Spleen (tissue), 11 donors: Measurements from ENCODE around the gene HECW1. TPM values are rescaled to one million over a fixed set of nuclear protein-coding genes. Genes with fewer than 3 reads are reported as not detected.

ENCODE experiments used
- DNase-seq: peaks from one replicate; pipeline ENCODE4 v3.0.0-alpha.2; 2020
- H3K27ac ChIP-seq, 8 donors: fragments of 200-600 bp; sonication (generic) in 7 of 8; 1 replicate in 4 of 8; 2 replicates in 4 of 8; pipeline versions ENCODE4 v1.5.0 to v1.8.0; 2016 to 2021; ENCODE audit warnings: inconsistent platforms in 4 of 8, mild to moderate bottlenecking in 4 of 8, moderate library complexity in 1 of 8
- H3K27me3 ChIP-seq, 7 donors: fragments of 200-600 bp; sonication (generic) in 6 of 7; replicated peaks in 1 of 7; 1 replicate in 4 of 7; 2 replicates in 3 of 7; pipeline versions ENCODE4 v1.5.0 to v1.8.0; 2016 to 2021; ENCODE audit warnings: inconsistent platforms in 3 of 7, mild to moderate bottlenecking in 1 of 7
- H3K36me3 ChIP-seq, 6 donors: fragments of 200-600 bp; sonication (generic) in 5 of 6; 1 replicate in 4 of 6; 2 replicates in 2 of 6; pipeline versions ENCODE4 v1.5.0 to v1.8.0; 2016 to 2021; ENCODE audit warnings: inconsistent platforms in 2 of 6
- H3K4me1 ChIP-seq, 6 donors: fragments of 200-600 bp; sonication (generic) in 5 of 6; 1 replicate in 3 of 6; 2 replicates in 3 of 6; pipeline versions ENCODE4 v1.5.0 to v1.8.0; 2016 to 2021; ENCODE audit warnings: inconsistent platforms in 3 of 6
- H3K4me3 ChIP-seq, 8 donors: fragments of 200-600 bp; sonication (generic) in 7 of 8; 1 replicate in 4 of 8; 2 replicates in 4 of 8; pipeline versions ENCODE4 v1.5.0 to v1.8.0; 2016 to 2021; ENCODE audit warnings: inconsistent platforms in 4 of 8, mild to moderate bottlenecking in 4 of 8, moderate library complexity in 2 of 8
- H3K9me3 ChIP-seq, 8 donors: fragments of 200-600 bp; sonication (generic) in 7 of 8; 1 replicate in 4 of 8; 2 replicates in 4 of 8; pipeline versions ENCODE4 v1.5.0 to v1.8.0; 2016 to 2021; ENCODE audit warnings: inconsistent platforms in 4 of 8
- CTCF ChIP-seq, 11 experiments: fragments of 200-600 bp in 7 of 11; fragments of 450-650 bp in 4 of 11; sonication (generic) in 4 of 11; IDR thresholded peaks in 8 of 11; conservative IDR thresholded peaks in 3 of 11; 1 replicate in 7 of 11; 2 replicates in 4 of 11; pipeline versions ENCODE4 v1.4.0 to v1.8.0; 2016 to 2021; ENCODE audit warnings: antibody characterized with exemption in 11 of 11, inconsistent platforms in 4 of 11, mild to moderate bottlenecking in 1 of 11
- POLR2A ChIP-seq, 3 donors: fragments of 450-650 bp; IDR thresholded peaks; one replicate each; pipeline ENCODE4 v1.5.1; 2017; ENCODE audit warnings: antibody characterized with exemption in 3 of 3, mild to moderate bottlenecking in 1 of 3
- POLR2AphosphoS5 ChIP-seq, 3 donors: sonication (generic); formaldehyde crosslinking; IDR thresholded peaks; one replicate each; pipeline ENCODE4 v1.5.1; 2017; ENCODE audit warnings: antibody characterized with exemption in 3 of 3
- WGBS, 5 donors: extraction: QIAGEN DNeasy Blood & Tissue Kit in 3 of 5; methylation state at CpG; one replicate each; pipeline versions ENCODE4 v1.1.5 to v1.1.7; 2013 to 2018; 5-methylcytosine and 5-hydroxymethylcytosine counted together
- intact Hi-C: fragments of 100-400 bp; cut with DNase I; formaldehyde crosslinking; loops from one replicate; pipeline ENCODE4 v1.15.0; 2023; ENCODE audit warnings: low total_unique reads
- polyA plus RNA-seq, 3 donors: library from polyadenylated mRNA; stranded (reverse); fragments of 200-250 nt; gene quantifications; one replicate each; pipeline ENCODE4 v1.2.1, GENCODE V29; 2013
- total RNA-seq, 7 donors: library from RNA; depleted of rRNA in 3 of 7; stranded (reverse); fragments of >200 nt in 3 of 7; fragmentation: NEBNext Ultra II Directional in 4 of 7; extraction: Animal tissue kit (Norgen Biotek cat#: 25700) in 4 of 7; gene quantifications; one replicate each; pipeline versions ENCODE4 v1.1.0 to v1.2.1, GENCODE V29; 2016 to 2021
- donor health status: healthy with polysubstance abuse.
- donor health status: DM: no; HTN: no; CAD: no; lungs with moderate emphysema.
- donor health status: DM: no; HTN: no; CAD: no.
- donor health status: Bipolar disorder and iron deficiency.
- donor health status: healthy.
- donor health status: DM: no; HTN: no; CAD: no.
- donor health status: DM: yes; HTN: yes; CAD: no.

Gene HECW1
- total and polyA plus RNA-seq, 10 donors = 0.03 to 1.5 (median 0.40) TPM; not detected in 1

GRCh38 chr7:43076189-43076605 lies 36.2 kb upstream of the HECW1 start:
- DNase-seq = no peak
- 62 to 77% (median 69%) methylated on average over 5 of the region's 5 CpGs for WGBS, 5 donors

GRCh38 chr7:43076606-43077005 lies 35.8 kb upstream of the HECW1 start:
- no peak overlapping the region for H3K4me3 ChIP-seq
- no peaks in the 10 kb centered on the region for H3K4me1 ChIP-seq
- TF ChIP-seq POLR2AphosphoS5 (IDR thresholded peaks at IDR 0.05) = no peak
- no peak for TF ChIP-seq CTCF (IDR thresholded peaks at IDR 0.05 in 8 of 11, conservative IDR thresholded peaks at IDR 0.05 in 3 of 11)
- TF ChIP-seq POLR2A (IDR thresholded peaks at IDR 0.05) = no peak
- no peaks in the 10 kb centered on the region for H3K36me3 ChIP-seq
- DNase-seq = no peak
- peak overlapping the region in 2 of 8 donors; percentile 15 to 70 for H3K27ac ChIP-seq
- peaks cover 0 to 4% (median 0%) of the 10 kb centered on the region in 8 donors for H3K9me3 ChIP-seq
- intact Hi-C loops = no loop called here
- 90 to 96% (median 93%) methylated on average over 14 of the region's 14 CpGs for WGBS, 5 donors
- H3K27me3 ChIP-seq = no peaks in the 10 kb centered on the region

More at GRCh38 chr7:43076189-43076605, 36.2 kb upstream of the HECW1 start:
- no peak overlapping the region for H3K27ac ChIP-seq
- no peaks in the 10 kb centered on the region for H3K4me1 ChIP-seq
- H3K36me3 ChIP-seq = no peaks in the 10 kb centered on the region
- TF ChIP-seq POLR2A (IDR thresholded peaks at IDR 0.05) (no peak), CTCF (IDR thresholded peaks at IDR 0.05 in 8 of 11, conservative IDR thresholded peaks at IDR 0.05 in 3 of 11) (no peak), POLR2AphosphoS5 (IDR thresholded peaks at IDR 0.05) (no peak)
- no peak overlapping the region for H3K4me3 ChIP-seq
- peaks cover 0 to 4% (median 0%) of the 10 kb centered on the region in 8 donors for H3K9me3 ChIP-seq
- intact Hi-C loops = no loop called here
- H3K27me3 ChIP-seq = no peaks in the 10 kb centered on the region

GRCh38 chr7:43077285-43077684 lies 35.2 kb upstream of the HECW1 start:
- peak overlapping the region; percentile 15 to 70 (median 45) for H3K27ac ChIP-seq
- no peaks in the 10 kb centered on the region for H3K4me1 ChIP-seq
- H3K4me3 ChIP-seq = no peak overlapping the region
- H3K36me3 ChIP-seq = no peaks in the 10 kb centered on the region
- H3K27me3 ChIP-seq = no peaks in the 10 kb centered on the region
- no peak for DNase-seq
- H3K9me3 ChIP-seq = peaks cover 0 to 4% (median 0%) of the 10 kb centered on the region in 8 donors
- 53 to 87% (median 77%) methylated on average over 9 of the region's 9 CpGs for WGBS, 5 donors
- no peak for TF ChIP-seq POLR2AphosphoS5 (IDR thresholded peaks at IDR 0.05)
- no peak for TF ChIP-seq CTCF (IDR thresholded peaks at IDR 0.05 in 8 of 11, conservative IDR thresholded peaks at IDR 0.05 in 3 of 11)
- no peak for TF ChIP-seq POLR2A (IDR thresholded peaks at IDR 0.05)
- intact Hi-C loops = no loop called here

GRCh38 chr7:43077732-43078391 lies 34.6 kb upstream of the HECW1 start:
- peak overlapping the region in 7 of 8 donors; percentile 15 to 70 (median 52) for H3K27ac ChIP-seq
- no peaks in the 10 kb centered on the region for H3K36me3 ChIP-seq
- peaks cover 0 to 4% (median 0%) of the 10 kb centered on the region in 8 donors for H3K9me3 ChIP-seq
- WGBS, 5 donors = 50 to 64% (median 60%) methylated on average over 7 of the region's 7 CpGs
- H3K27me3 ChIP-seq = peaks cover 0 to 3% (median 0%) of the 10 kb centered on the region in 7 donors
- peak; percentile 75 for DNase-seq
- H3K4me3 ChIP-seq = no peak overlapping the region
- TF ChIP-seq POLR2AphosphoS5 (IDR thresholded peaks at IDR 0.05) (no peak), CTCF (IDR thresholded peaks at IDR 0.05 in 8 of 11, conservative IDR thresholded peaks at IDR 0.05 in 3 of 11) (no peak), POLR2A (IDR thresholded peaks at IDR 0.05) (no peak)
- no peaks in the 10 kb centered on the region for H3K4me1 ChIP-seq
- intact Hi-C loops = no loop called here
